OCI-LY7 (cell line): ENCODE data around the gene MAP3K10. TPM values are rescaled to one million over a fixed set of nuclear protein-coding genes. Genes with fewer than 3 reads are reported as not detected.

Experiments used
- BruUV-seq: library from RNA; stranded (reverse); fragments of 400-500 nt; replicated peaks from 2 replicates; lab custom pipeline; 2021; lab: Mats Ljungman, UMichigan
- CTCF ChIA-PET: fragments of 300-600 bp; sonication (Branson Sonifier 250); formaldehyde crosslinking; loops from one replicate; lab custom pipeline; 2022; ENCODE audit warnings: antibody characterized with exemption; ENCODE audit not compliant: unreplicated experiment; lab: Charles Lee
- POLR2A ChIA-PET: fragments of 300-600 bp; sonication (Branson Sonifier 250); formaldehyde crosslinking; loops from one replicate; lab custom pipeline; 2022; ENCODE audit warnings: antibody characterized with exemption; lab: Charles Lee
- DNase-seq: peaks from one replicate; pipeline ENCODE4 v3.0.0-alpha.2; 2015; ENCODE audit warnings: low spot score
- H2AFZ ChIP-seq: fragments of 200-600 bp; sonication (generic), shearing (Covaris generic); 2 replicates; pipeline ENCODE4 v1.6.1; 2014; ENCODE audit warnings: mild to moderate bottlenecking, antibody characterized with exemption, low read length, moderate library complexity
- H3K27ac ChIP-seq: fragments of 200-600 bp; sonication (generic); 2 replicates; pipeline ENCODE4 v1.5.1; 2014; ENCODE audit warnings: mixed run types, low read depth, mild to moderate bottlenecking, moderate library complexity, low read length, inconsistent platforms; ENCODE audit not compliant: poor library complexity, severe bottlenecking
- H3K36me3 ChIP-seq: fragments of 200-600 bp; sonication (generic); 2 replicates; pipeline ENCODE4 v1.6.1; 2014; ENCODE audit warnings: mild to moderate bottlenecking, antibody characterized with exemption, low read length, moderate library complexity, mixed read lengths; ENCODE audit not compliant: insufficient read depth
- H3K4me1 ChIP-seq: fragments of 200-600 bp; sonication (generic); 2 replicates; pipeline ENCODE4 v1.5.1; 2014; ENCODE audit warnings: mild to moderate bottlenecking, low read length; ENCODE audit not compliant: insufficient read depth, poor library complexity, severe bottlenecking
- H3K4me2 ChIP-seq: fragments of 200-600 bp; sonication (generic); 2 replicates; pipeline ENCODE4 v1.6.1; 2014; ENCODE audit warnings: mild to moderate bottlenecking, low read length
- H3K4me3 ChIP-seq: fragments of 200-600 bp; sonication (generic); 2 replicates; pipeline ENCODE4 v1.5.1; 2014; ENCODE audit warnings: mild to moderate bottlenecking, low read depth, low read length; ENCODE audit not compliant: poor library complexity, severe bottlenecking
- H3K79me2 ChIP-seq: fragments of 200-600 bp; sonication (generic); 2 replicates; pipeline ENCODE4 v1.6.1; 2016; ENCODE audit warnings: low read depth, mild to moderate bottlenecking, low read length, moderate library complexity, mixed read lengths; ENCODE audit not compliant: insufficient read depth
- H3K9me2 ChIP-seq: fragments of 200-600 bp; sonication (generic); 2 replicates; pipeline ENCODE4 v1.6.1; 2016; ENCODE audit warnings: mild to moderate bottlenecking, low read length, mixed read lengths; ENCODE audit not compliant: insufficient read depth
- H3K9me3 ChIP-seq: fragments of 200-600 bp; sonication (generic); 2 replicates; pipeline ENCODE4 v1.6.1; 2014; ENCODE audit warnings: mild to moderate bottlenecking, mixed run types, low read length, mixed read lengths
- H4K20me1 ChIP-seq: fragments of 200-600 bp; sonication (generic); 2 replicates; pipeline ENCODE4 v1.6.1; 2014; ENCODE audit warnings: mild to moderate bottlenecking, antibody characterized with exemption, low read length, moderate library complexity, mixed read lengths; ENCODE audit not compliant: insufficient read depth
- EZH2phosphoT487 ChIP-seq: fragments of 200-600 bp; sonication (generic); IDR thresholded peaks from 2 replicates; pipeline ENCODE4 v1.6.1; 2018; ENCODE audit warnings: low read depth, borderline replicate concordance, mild to moderate bottlenecking, mixed run types, antibody characterized with exemption, low read length, moderate library complexity, mixed read lengths
- intact Hi-C: fragments of 100-400 bp; cut with micrococcal nuclease; formaldehyde crosslinking; loops from one replicate; pipeline ENCODE4 v1.10.0; 2022; ENCODE audit not compliant: unreplicated experiment
- total RNA-seq, 2 experiments: library from RNA; depleted of rRNA in 1 of 2; stranded (reverse); fragments of >200 nt in 1 of 2; shearing (Covaris generic) in 1 of 2; gene quantifications; 2 replicates each; pipeline ENCODE4 v1.2.3, GENCODE V29; 2014 to 2022
- TF ChIP-seq, protein P1 (sequence below): fragments of 200-600 bp; sonication (generic); conservative IDR thresholded peaks from 2 replicates; pipeline ENCODE4 v1.5.1; 2014; ENCODE audit warnings: mild to moderate bottlenecking, antibody characterized with exemption, low read length, moderate library complexity, mixed read lengths

The MAP3K10 gene
- total RNA-seq, 2 experiments from 2014 or later: 20.6 to 32.5 TPM

DNA sequence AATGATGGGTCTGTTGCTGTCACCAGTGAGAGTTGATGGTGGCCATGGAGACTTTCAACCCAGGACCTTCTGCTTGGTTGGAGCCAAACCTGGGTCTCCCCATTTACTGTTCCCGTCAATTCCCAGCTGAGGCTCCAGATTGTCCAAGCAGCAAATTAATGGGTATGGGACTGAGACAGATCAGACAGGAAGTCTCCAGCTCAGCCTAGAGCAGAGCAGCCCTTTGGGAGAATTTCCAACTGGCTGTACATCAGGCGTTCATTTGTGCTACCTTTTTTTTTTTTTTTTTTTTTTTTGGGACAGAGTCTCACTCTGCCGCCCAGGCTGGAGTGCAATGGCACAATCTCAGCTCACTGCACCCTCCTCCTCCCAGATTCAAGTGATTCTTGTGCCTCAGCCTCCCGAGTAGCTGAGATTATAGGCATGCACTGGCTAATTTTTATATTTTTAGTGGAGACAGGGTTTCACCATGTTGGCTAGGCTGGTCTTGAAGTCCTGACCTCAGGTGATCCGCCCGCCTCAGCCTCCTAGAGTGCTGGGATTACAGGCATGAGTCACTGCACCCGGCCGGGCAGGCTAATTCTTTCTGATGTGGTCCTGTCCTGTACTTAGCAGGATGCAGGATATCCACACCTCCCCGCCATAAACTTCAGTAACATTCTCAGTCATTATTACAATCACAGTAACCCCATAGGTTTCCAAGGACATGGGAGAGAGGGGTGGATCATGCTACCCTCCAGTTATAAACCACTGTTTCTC is 9.3 kb downstream of the MAP3K10 start:
- no TSS peak for BruUV-seq

GRCh38 chr19:40204381-40204780 is 13.2 kb downstream of the MAP3K10 start:
- DNase-seq: no peak
- Histone ChIP-seq H4K20me1 (no peaks in the 10 kb centered on the region), H3K4me2 (no peak overlapping the region), H3K4me3 (no peak overlapping the region), H3K9me2 (no peaks in the 10 kb centered on the region), H3K27ac (no peak overlapping the region), H3K79me2 (no peaks in the 10 kb centered on the region), H3K36me3 (no peaks in the 10 kb centered on the region; the same call in 1 of the 2 replicates), H2AFZ (no peak overlapping the region), H3K4me1 (no peaks in the 10 kb centered on the region), H3K9me3 (no peaks in the 10 kb centered on the region)
- POLR2A ChIA-PET: no interaction called here
- intact Hi-C loops: no loop called here
- TF ChIP-seq, protein P1, sequence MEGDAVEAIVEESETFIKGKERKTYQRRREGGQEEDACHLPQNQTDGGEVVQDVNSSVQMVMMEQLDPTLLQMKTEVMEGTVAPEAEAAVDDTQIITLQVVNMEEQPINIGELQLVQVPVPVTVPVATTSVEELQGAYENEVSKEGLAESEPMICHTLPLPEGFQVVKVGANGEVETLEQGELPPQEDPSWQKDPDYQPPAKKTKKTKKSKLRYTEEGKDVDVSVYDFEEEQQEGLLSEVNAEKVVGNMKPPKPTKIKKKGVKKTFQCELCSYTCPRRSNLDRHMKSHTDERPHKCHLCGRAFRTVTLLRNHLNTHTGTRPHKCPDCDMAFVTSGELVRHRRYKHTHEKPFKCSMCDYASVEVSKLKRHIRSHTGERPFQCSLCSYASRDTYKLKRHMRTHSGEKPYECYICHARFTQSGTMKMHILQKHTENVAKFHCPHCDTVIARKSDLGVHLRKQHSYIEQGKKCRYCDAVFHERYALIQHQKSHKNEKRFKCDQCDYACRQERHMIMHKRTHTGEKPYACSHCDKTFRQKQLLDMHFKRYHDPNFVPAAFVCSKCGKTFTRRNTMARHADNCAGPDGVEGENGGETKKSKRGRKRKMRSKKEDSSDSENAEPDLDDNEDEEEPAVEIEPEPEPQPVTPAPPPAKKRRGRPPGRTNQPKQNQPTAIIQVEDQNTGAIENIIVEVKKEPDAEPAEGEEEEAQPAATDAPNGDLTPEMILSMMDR: no peak
- no peak for TF ChIP-seq EZH2phosphoT487
- no TSS peak for BruUV-seq
- CTCF ChIA-PET: interaction anchor here (0.6 kb wide), 1 partner anchor 19 kb away, joined by 4 read pairs; no protein-coding TSS in a partner anchor

More for the DNA sequence above, 9.3 kb downstream of the MAP3K10 start:
- no peaks in the 10 kb centered on the region for H3K79me2 ChIP-seq
- H3K4me3 ChIP-seq: no peak overlapping the region
- TF ChIP-seq, protein P1: no peak
- ChIA-PET CTCF (no interaction called here), POLR2A (interaction anchor here (0.7 to 1.2 kb wide), 2 partner anchors 90 to 105 kb away, joined by 3 to 5 read pairs; no protein-coding TSS in a partner anchor)
- intact Hi-C loops: no loop called here
- H4K20me1 ChIP-seq: no peaks in the 10 kb centered on the region
- no peaks in the 10 kb centered on the region for H3K9me2 ChIP-seq
- no peaks in the 10 kb centered on the region for H3K36me3 ChIP-seq
- H2AFZ ChIP-seq: no peak overlapping the region
- no peaks in the 10 kb centered on the region for H3K4me1 ChIP-seq
- no peak overlapping the region for H3K4me2 ChIP-seq
- DNase-seq: no peak
- no peaks in the 10 kb centered on the region for H3K9me3 ChIP-seq
- H3K27ac ChIP-seq: no peak overlapping the region

DNA sequence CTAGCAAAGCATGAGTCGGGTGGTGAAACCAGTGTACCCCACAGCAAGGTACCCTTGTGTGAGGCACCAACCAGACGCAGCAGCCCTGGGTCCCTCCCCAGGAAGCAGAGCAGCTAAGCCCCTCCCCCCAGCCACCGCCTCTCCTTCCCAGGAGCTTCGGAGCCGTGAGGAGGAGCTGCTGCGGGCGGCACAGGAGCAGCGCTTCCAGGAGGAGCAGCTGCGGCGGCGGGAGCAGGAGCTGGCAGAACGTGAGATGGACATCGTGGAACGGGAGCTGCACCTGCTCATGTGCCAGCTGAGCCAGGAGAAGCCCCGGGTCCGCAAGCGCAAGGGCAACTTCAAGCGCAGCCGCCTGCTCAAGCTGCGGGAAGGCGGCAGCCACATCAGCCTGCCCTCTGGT is 14.5 kb downstream of the MAP3K10 start:
- POLR2A ChIA-PET: no interaction called here
- CTCF ChIA-PET: no interaction called here
- H3K4me3 ChIP-seq: no peak overlapping the region
- no peak for DNase-seq
- TF ChIP-seq, protein P1: no peak
- TF ChIP-seq EZH2phosphoT487: no peak
- H3K27ac ChIP-seq: no peak overlapping the region
- no peak overlapping the region for H2AFZ ChIP-seq
- no TSS peak for BruUV-seq
- H3K4me2 ChIP-seq: no peak overlapping the region
- H3K9me2 ChIP-seq: no peaks in the 10 kb centered on the region
- intact Hi-C loops: no loop called here
- no peaks in the 10 kb centered on the region; the same call in 1 of the 2 replicates for H3K36me3 ChIP-seq
- no peaks in the 10 kb centered on the region for H3K79me2 ChIP-seq
- no peaks in the 10 kb centered on the region for H4K20me1 ChIP-seq
- no peaks in the 10 kb centered on the region for H3K9me3 ChIP-seq
- H3K4me1 ChIP-seq: no peaks in the 10 kb centered on the region
